Gastrocnemius medialis (tissue), 4 donors: Measurements from ENCODE around the gene CATSPER1. TPM values are rescaled to one million over a fixed set of nuclear protein-coding genes. Genes with fewer than 3 reads are reported as not detected.
A peak's percentile ranks its signal among the peaks of the same experiment; 100 is the strongest.

ENCODE experiments used
- ATAC-seq, 2 donors: fragments of 150-250 bp; one replicate each; pipeline ENCODE4 v1.9.1; 2016
- DNase-seq, 2 donors: peaks; one replicate each; pipeline ENCODE4 v3.0.0-alpha.2; 2019
- H3K27ac ChIP-seq, 4 donors: fragments of 200-600 bp; sonication (generic); 1 replicate in 1 of 4; 2 replicates in 3 of 4; pipeline ENCODE4 v1.5.1; 2016 to 2018; ENCODE audit warnings: mild to moderate bottlenecking in 2 of 4, moderate library complexity in 1 of 4
- H3K27me3 ChIP-seq, 3 donors: fragments of 200-600 bp; sonication (generic) in 2 of 3; 1 replicate in 1 of 3; 2 replicates in 2 of 3; pipeline versions ENCODE4 v1.5.1 to v1.6.0; 2016 to 2019; ENCODE audit warnings: mild to moderate bottlenecking in 1 of 3, moderate library complexity in 1 of 3
- H3K36me3 ChIP-seq, 2 donors: fragments of 200-600 bp; sonication (generic) in 1 of 2; one replicate each; pipeline ENCODE4 v1.5.1; 2017 to 2018
- H3K4me1 ChIP-seq, 2 donors: fragments of 200-600 bp; sonication (generic) in 1 of 2; one replicate each; pipeline ENCODE4 v1.5.1; 2016 to 2017; ENCODE audit warnings: mild to moderate bottlenecking in 2 of 2
- H3K4me3 ChIP-seq, 4 donors: fragments of 200-600 bp; sonication (generic) in 3 of 4; 1 replicate in 1 of 4; 2 replicates in 3 of 4; pipeline ENCODE4 v1.5.1; 2016 to 2019; ENCODE audit warnings: mild to moderate bottlenecking in 2 of 4
- H3K9me3 ChIP-seq, 3 donors: fragments of 200-600 bp; sonication (generic) in 2 of 3; 1 replicate in 1 of 3; 2 replicates in 2 of 3; pipeline ENCODE4 v1.5.1; 2016 to 2019
- CTCF ChIP-seq, 5 experiments: fragments of 450-650 bp in 3 of 5; fragments of 200-600 bp in 2 of 5; sonication (generic) in 2 of 5; IDR thresholded peaks in 4 of 5; conservative IDR thresholded peaks in 1 of 5; 1 replicate in 4 of 5; 2 replicates in 1 of 5; pipeline ENCODE4 v1.5.1; 2016 to 2019; ENCODE audit warnings: antibody characterized with exemption in 5 of 5, mild to moderate bottlenecking in 3 of 5, moderate library complexity in 3 of 5
- POLR2A ChIP-seq, 2 donors: fragments of 450-650 bp; IDR thresholded peaks; one replicate each; pipeline ENCODE4 v1.6.1; 2017; ENCODE audit warnings: antibody characterized with exemption in 2 of 2, mild to moderate bottlenecking in 2 of 2, moderate library complexity in 2 of 2
- in situ Hi-C, 4 donors: fragments of 200-750 bp; cut with MboI; loops; one replicate each; pipeline versions ENCODE4 v1.15.0 to v1.8.0; 2017; ENCODE audit warnings: low sequenced_read_pairs in 4 of 4
- intact Hi-C: fragments of 100-400 bp; cut with DNase I; formaldehyde crosslinking; loops from one replicate; pipeline ENCODE4 v1.15.1; 2023; ENCODE audit warnings: low total_unique reads
- total RNA-seq, 4 donors: library from RNA; depleted of rRNA; stranded (reverse); fragments of >200 nt; gene quantifications; one replicate each; pipeline versions ENCODE4 v1.1.0 to v1.2.3, GENCODE V29; 2016

CATSPER1 gene
- total RNA-seq, 4 donors from 2014 or later = not detected

GRCh38 chr11:65968600-65969482, 57.4 kb downstream of the CATSPER1 start:
- in situ Hi-C loops (loop anchor here in 1 of 4 donors (10.0 kb wide), 1 partner anchor 84 kb away; the partner anchor contains the start of gene FIBP), intact Hi-C loops (loop anchor here (1.0 kb wide), 1 partner anchor 20 kb away; no protein-coding TSS in a partner anchor)
- TF ChIP-seq POLR2A (IDR thresholded peaks at IDR 0.05) = no peak
- TF ChIP-seq CTCF (IDR thresholded peaks at IDR 0.05 in 4 of 5, conservative IDR thresholded peaks at IDR 0.05 in 1 of 5) = peak in 4 of 5 experiments; percentile 30 to 48 (median 32)
- ATAC-seq (peak; percentile 98), DNase-seq (peak; percentile 57 to 76)
- Histone ChIP-seq H3K9me3 (no peaks in the 10 kb centered on the region), H3K4me1 (peaks cover 25 to 26% of the 10 kb centered on the region in 2 donors), H3K27ac (peak overlapping the region; percentile 78 to 86 (median 82)), H3K4me3 (no peak overlapping the region), H3K36me3 (peaks cover 0 to 64% of the 10 kb centered on the region in 2 donors), H3K27me3 (no peaks in the 10 kb centered on the region)

GRCh38 chr11:65967329-65967934, 58.8 kb downstream of the CATSPER1 start:
- intact Hi-C loops = no loop called here

More at GRCh38 chr11:65967329-65967934, 58.8 kb downstream of the CATSPER1 start:
- H3K9me3 ChIP-seq = no peaks in the 10 kb centered on the region
- TF ChIP-seq CTCF (IDR thresholded peaks at IDR 0.05 in 4 of 5, conservative IDR thresholded peaks at IDR 0.05 in 1 of 5) (no peak), POLR2A (IDR thresholded peaks at IDR 0.05) (no peak)
- ATAC-seq = no peak
- H3K27me3 ChIP-seq = no peaks in the 10 kb centered on the region
- peaks cover 39 to 40% of the 10 kb centered on the region in 2 donors for H3K4me1 ChIP-seq
- in situ Hi-C loops = loop anchor here in 1 of 4 donors (10.0 kb wide), 1 partner anchor 83 kb away; the partner anchor contains the start of gene FIBP
- no peak for DNase-seq
- no peak overlapping the region for H3K27ac ChIP-seq
- H3K36me3 ChIP-seq = peaks cover 0 to 54% of the 10 kb centered on the region in 2 donors
- no peak overlapping the region for H3K4me3 ChIP-seq

Other genes starting within 250 kb of the CATSPER1 start
- gene AP5B1, start 245.5 kb downstream of the CATSPER1 start, total RNA-seq = 10 to 100 TPM; 20.3 to 42.5 (median 29.7) TPM
- gene OVOL1, start 239.4 kb downstream of the CATSPER1 start, total RNA-seq = under 1 TPM in 1 of 4 donors, not detected in 3; 0.15 TPM
- under 1 TPM in 1 of 4 donors, not detected in 3; 0.11 TPM for gene SNX32, start 192.5 kb downstream of the CATSPER1 start, total RNA-seq
- 100 to 1,000 TPM; 153 to 371 (median 251) TPM for gene CFL1, start 168.3 kb downstream of the CATSPER1 start, total RNA-seq
- gene MUS81, start 166.0 kb downstream of the CATSPER1 start, total RNA-seq = 10 to 100 TPM; 26.4 to 44.9 (median 34.8) TPM
- gene EFEMP2, start 153.7 kb downstream of the CATSPER1 start, total RNA-seq = 10 to 100 TPM; 20.6 to 24.1 (median 22.9) TPM
- gene CTSW, start 146.6 kb downstream of the CATSPER1 start, total RNA-seq = under 1 TPM in 3 of 4 donors, not detected in 1; 0.20 to 0.49 (median 0.32) TPM
- 10 to 100 TPM; 39.6 to 79.3 (median 53.0) TPM for gene FIBP, start 138.0 kb downstream of the CATSPER1 start, total RNA-seq
- gene CCDC85B, start 135.8 kb downstream of the CATSPER1 start, total RNA-seq = 10 to 100 TPM; 25.4 to 81.3 (median 42.4) TPM
- gene FOSL1, start 126.1 kb downstream of the CATSPER1 start, total RNA-seq = 1 to 10 TPM in 3 of 4 donors, under 1 TPM in 1; 0.36 to 9.3 (median 5.2) TPM
- 10 to 100 TPM; 20.8 to 30.7 (median 23.9) TPM for gene C11orf68, start 107.4 kb downstream of the CATSPER1 start, total RNA-seq
- 100 to 1,000 TPM in 3 of 4 donors, 10 to 100 TPM in 1; 96.7 to 146 (median 110) TPM for gene DRAP1, start 107.1 kb downstream of the CATSPER1 start, total RNA-seq
- not detected for gene TSGA10IP, start 81.0 kb downstream of the CATSPER1 start, total RNA-seq
- gene SART1, start 64.7 kb downstream of the CATSPER1 start, total RNA-seq = 10 to 100 TPM; 12.0 to 55.2 (median 33.3) TPM
- 10 to 100 TPM; 29.3 to 39.8 (median 35.4) TPM for gene EIF1AD, start 24.3 kb downstream of the CATSPER1 start, total RNA-seq
- 100 to 1,000 TPM in 1 of 4 donors, 10 to 100 TPM in 3; 57.4 to 126 (median 72.1) TPM for gene BANF1, start 24.0 kb downstream of the CATSPER1 start, total RNA-seq
- gene CST6, start 14.5 kb downstream of the CATSPER1 start, total RNA-seq = 1 to 10 TPM in 2 of 4 donors, under 1 TPM in 1, not detected in 1; 0.71 to 6.0 (median 3.1) TPM
- gene GAL3ST3, start 22.7 kb upstream of the CATSPER1 start, total RNA-seq = under 1 TPM in 1 of 4 donors, not detected in 3; 0.12 TPM
- gene SF3B2, start 25.9 kb upstream of the CATSPER1 start, total RNA-seq = 100 to 1,000 TPM in 3 of 4 donors, 10 to 100 TPM in 1; 92.9 to 186 (median 124) TPM
- 10 to 100 TPM in 3 of 4 donors, 1 to 10 TPM in 1; 6.6 to 20.4 (median 16.9) TPM for gene PACS1, start 43.8 kb upstream of the CATSPER1 start, total RNA-seq
- gene KLC2, start 231.2 kb upstream of the CATSPER1 start, total RNA-seq = 10 to 100 TPM; 28.4 to 58.7 (median 51.2) TPM
- 100 to 1,000 TPM in 3 of 4 donors, 10 to 100 TPM in 1; 96.0 to 194 (median 130) TPM for gene RAB1B, start 242.2 kb upstream of the CATSPER1 start, total RNA-seq